ENCODE results near the gene THSD4.

GRCh38 chr15:71097890-71098289 is 17.4 kb upstream of the THSD4 start:
- TF ChIP-seq, protein P1, sequence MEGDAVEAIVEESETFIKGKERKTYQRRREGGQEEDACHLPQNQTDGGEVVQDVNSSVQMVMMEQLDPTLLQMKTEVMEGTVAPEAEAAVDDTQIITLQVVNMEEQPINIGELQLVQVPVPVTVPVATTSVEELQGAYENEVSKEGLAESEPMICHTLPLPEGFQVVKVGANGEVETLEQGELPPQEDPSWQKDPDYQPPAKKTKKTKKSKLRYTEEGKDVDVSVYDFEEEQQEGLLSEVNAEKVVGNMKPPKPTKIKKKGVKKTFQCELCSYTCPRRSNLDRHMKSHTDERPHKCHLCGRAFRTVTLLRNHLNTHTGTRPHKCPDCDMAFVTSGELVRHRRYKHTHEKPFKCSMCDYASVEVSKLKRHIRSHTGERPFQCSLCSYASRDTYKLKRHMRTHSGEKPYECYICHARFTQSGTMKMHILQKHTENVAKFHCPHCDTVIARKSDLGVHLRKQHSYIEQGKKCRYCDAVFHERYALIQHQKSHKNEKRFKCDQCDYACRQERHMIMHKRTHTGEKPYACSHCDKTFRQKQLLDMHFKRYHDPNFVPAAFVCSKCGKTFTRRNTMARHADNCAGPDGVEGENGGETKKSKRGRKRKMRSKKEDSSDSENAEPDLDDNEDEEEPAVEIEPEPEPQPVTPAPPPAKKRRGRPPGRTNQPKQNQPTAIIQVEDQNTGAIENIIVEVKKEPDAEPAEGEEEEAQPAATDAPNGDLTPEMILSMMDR (IDR thresholded peaks at IDR 0.05; ENCODE audit: low read length): no peak
- TF ChIP-seq EZH2 (optimal IDR thresholded peaks at IDR 0.05; ENCODE audit: low read depth, low read length) (no peak), EZH2phosphoT487 (IDR thresholded peaks at IDR 0.05; ENCODE audit: low read length) (no peak)

All from MM.1S (cell line).